ENCODE data around the gene RAD18. TPM values are rescaled to one million over a fixed set of nuclear protein-coding genes. Genes with fewer than 3 reads are reported as not detected.

RAD18 gene
- total RNA-seq, 1 donor from 2014 or later, result 52.8 TPM

DNA sequence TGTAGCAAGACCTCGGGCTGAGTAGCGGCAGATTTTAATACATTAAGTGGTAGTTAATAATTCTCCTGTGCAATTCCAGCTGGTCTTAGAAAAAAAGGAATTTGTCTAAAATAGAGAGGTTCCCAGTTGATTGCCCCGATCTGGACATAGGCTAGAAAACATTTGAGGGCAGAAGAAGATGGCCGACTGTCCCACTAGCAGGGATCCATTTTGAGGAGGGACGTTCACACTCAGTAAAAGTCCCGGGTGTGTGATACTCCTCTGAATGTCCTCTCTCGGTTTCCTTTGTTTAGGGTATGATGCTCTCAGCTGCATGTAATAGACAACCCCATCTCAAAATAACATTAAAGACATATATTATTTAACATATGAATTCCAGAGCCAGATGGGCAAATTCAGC, 116.0 kb downstream of the RAD18 start:
- Mint-ChIP-seq H3K9me3 (no peaks in the 10 kb centered on the region), H3K4me1 (no peaks in the 10 kb centered on the region), H3K36me3 (ENCODE audit: low read depth) (no peaks in the 10 kb centered on the region), H3K27me3 (no peaks in the 10 kb centered on the region), H3K4me3 (no peak overlapping the region), H3K27ac (no peak overlapping the region)
- DNase-seq, result no peak
- intact Hi-C loops (cut with micrococcal nuclease), result no loop called here

- no peak for DNase-seq
- H3K36me3 Mint-ChIP-seq (ENCODE audit: low read depth), result no peaks in the 10 kb centered on the region
- H3K27me3 Mint-ChIP-seq, result no peaks in the 10 kb centered on the region
- no peaks in the 10 kb centered on the region for H3K9me3 Mint-ChIP-seq
- no peak overlapping the region for H3K4me3 Mint-ChIP-seq
- intact Hi-C loops (cut with micrococcal nuclease), result no loop called here
- no peaks in the 10 kb centered on the region for H3K4me1 Mint-ChIP-seq
- no peak overlapping the region for H3K27ac Mint-ChIP-seq
Observed at GRCh38 chr3:8846176-8846575, 117.1 kb downstream of the RAD18 start.

DNA sequence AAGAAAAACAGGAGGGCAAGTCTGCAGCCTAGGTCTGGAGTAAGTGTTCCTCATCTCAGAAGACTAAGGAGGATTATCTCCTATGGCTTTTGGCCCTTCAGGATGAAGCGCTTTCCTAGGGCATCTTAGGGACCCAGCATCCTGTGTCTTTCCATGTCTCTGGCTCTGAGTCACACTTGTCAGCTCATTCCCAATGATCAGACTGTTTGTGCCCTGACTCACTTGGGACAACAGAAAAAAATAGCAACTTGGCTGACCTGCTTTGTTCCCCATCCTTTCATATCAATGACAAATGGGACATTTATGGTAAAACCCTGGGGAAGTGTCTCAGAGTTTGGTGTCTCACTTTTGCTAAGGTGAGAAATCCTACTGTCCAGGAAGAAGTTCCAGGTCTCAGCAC, 117.6 kb downstream of the RAD18 start:
- H3K4me3 Mint-ChIP-seq, result no peak overlapping the region
- intact Hi-C loops (cut with micrococcal nuclease), result no loop called here
- DNase-seq, result no peak
- H3K27me3 Mint-ChIP-seq, result no peaks in the 10 kb centered on the region
- H3K9me3 Mint-ChIP-seq, result no peaks in the 10 kb centered on the region
- no peaks in the 10 kb centered on the region for H3K36me3 Mint-ChIP-seq (ENCODE audit: low read depth)
- no peak overlapping the region for H3K27ac Mint-ChIP-seq
- H3K4me1 Mint-ChIP-seq, result no peaks in the 10 kb centered on the region

GRCh38 chr3:8843347-8843746, 119.9 kb downstream of the RAD18 start:
- H3K4me3 Mint-ChIP-seq, result no peak overlapping the region
- DNase-seq, result no peak
- intact Hi-C loops (cut with micrococcal nuclease), result no loop called here
- H3K9me3 Mint-ChIP-seq, result no peaks in the 10 kb centered on the region
- no peaks in the 10 kb centered on the region for H3K36me3 Mint-ChIP-seq (ENCODE audit: low read depth)
- no peaks in the 10 kb centered on the region for H3K4me1 Mint-ChIP-seq
- no peaks in the 10 kb centered on the region for H3K27me3 Mint-ChIP-seq
- no peak overlapping the region for H3K27ac Mint-ChIP-seq

GRCh38 chr3:8842293-8842692, 121.0 kb downstream of the RAD18 start:
- H3K27ac Mint-ChIP-seq, result no peak overlapping the region
- intact Hi-C loops (cut with micrococcal nuclease), result no loop called here
- no peaks in the 10 kb centered on the region for H3K27me3 Mint-ChIP-seq
- DNase-seq, result no peak
- H3K36me3 Mint-ChIP-seq (ENCODE audit: low read depth), result no peaks in the 10 kb centered on the region
- H3K4me1 Mint-ChIP-seq, result no peaks in the 10 kb centered on the region
- H3K4me3 Mint-ChIP-seq, result no peak overlapping the region
- H3K9me3 Mint-ChIP-seq, result no peaks in the 10 kb centered on the region

DNA sequence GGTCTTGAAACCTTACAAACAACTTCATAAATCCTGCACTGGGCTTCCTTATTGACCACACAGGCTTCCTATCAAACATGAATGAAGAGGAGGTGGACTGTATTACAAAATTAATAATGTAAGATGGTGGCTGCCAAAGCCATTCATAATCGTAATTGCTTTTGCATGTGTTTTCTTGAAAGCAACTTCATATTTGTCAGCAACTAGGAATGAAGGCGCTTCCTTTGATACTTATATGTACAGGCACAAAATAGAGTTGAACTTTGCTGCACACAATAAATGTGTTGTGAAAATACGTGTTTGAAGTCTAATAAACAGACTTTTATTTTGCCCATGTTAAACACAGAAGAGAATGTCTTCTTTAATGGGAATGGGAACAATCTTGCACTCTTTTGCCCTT, 121.8 kb downstream of the RAD18 start:
- intact Hi-C loops (cut with micrococcal nuclease), result no loop called here
- H3K27ac Mint-ChIP-seq, result no peak overlapping the region
- no peaks in the 10 kb centered on the region for H3K9me3 Mint-ChIP-seq
- no peaks in the 10 kb centered on the region for H3K4me1 Mint-ChIP-seq
- no peaks in the 10 kb centered on the region for H3K27me3 Mint-ChIP-seq
- no peaks in the 10 kb centered on the region for H3K36me3 Mint-ChIP-seq (ENCODE audit: low read depth)
- no peak overlapping the region for H3K4me3 Mint-ChIP-seq
- DNase-seq, result no peak

- Mint-ChIP-seq H3K27me3 (no peaks in the 10 kb centered on the region), H3K27ac (no peak overlapping the region), H3K4me1 (no peaks in the 10 kb centered on the region), H3K36me3 (ENCODE audit: low read depth) (no peaks in the 10 kb centered on the region), H3K9me3 (no peaks in the 10 kb centered on the region), H3K4me3 (no peak overlapping the region)
- intact Hi-C loops (cut with micrococcal nuclease), result no loop called here
- DNase-seq, result no peak
Observed at GRCh38 chr3:8840556-8840955, 122.7 kb downstream of the RAD18 start.

DNA sequence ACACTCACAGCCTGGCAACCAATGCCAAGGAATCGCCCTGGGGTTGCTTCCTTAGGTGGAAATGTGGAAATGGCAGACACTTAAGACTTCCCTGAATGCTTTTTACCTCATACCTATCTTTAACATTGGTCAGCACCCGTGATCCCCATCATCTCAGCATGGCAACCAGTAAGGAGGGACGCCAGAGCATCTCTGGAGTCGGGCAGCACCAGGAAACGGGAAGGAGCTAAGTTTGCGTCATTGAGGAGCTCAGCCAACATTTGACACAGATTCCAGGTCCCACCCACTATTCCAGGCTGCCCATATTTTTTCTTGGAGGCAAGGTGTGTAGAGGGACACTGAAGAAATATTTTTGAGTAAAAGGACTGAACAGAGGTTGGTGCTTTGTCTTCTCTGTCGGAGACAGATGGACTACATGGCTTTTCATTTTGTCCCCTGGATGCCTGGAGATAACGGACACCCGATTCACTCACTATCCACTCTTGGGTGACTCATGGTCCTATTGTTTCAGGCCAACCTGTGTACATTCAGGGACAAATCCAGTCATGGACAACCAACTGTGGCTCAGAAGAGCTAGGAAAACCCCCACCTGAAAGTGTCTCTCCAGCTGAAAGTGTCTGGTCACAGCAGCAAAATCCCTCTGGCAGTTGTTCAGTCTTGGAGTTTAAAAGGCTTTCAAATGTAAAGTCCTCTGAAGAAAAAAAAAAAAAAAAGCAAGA, 123.5 kb downstream of the RAD18 start:
- no peaks in the 10 kb centered on the region for H3K36me3 Mint-ChIP-seq (ENCODE audit: low read depth)
- H3K27ac Mint-ChIP-seq, result no peak overlapping the region
- no peak overlapping the region for H3K4me3 Mint-ChIP-seq
- H3K4me1 Mint-ChIP-seq, result no peaks in the 10 kb centered on the region
- intact Hi-C loops (cut with micrococcal nuclease), result no loop called here
- no peak for DNase-seq
- H3K27me3 Mint-ChIP-seq, result no peaks in the 10 kb centered on the region
- no peaks in the 10 kb centered on the region for H3K9me3 Mint-ChIP-seq

DNA sequence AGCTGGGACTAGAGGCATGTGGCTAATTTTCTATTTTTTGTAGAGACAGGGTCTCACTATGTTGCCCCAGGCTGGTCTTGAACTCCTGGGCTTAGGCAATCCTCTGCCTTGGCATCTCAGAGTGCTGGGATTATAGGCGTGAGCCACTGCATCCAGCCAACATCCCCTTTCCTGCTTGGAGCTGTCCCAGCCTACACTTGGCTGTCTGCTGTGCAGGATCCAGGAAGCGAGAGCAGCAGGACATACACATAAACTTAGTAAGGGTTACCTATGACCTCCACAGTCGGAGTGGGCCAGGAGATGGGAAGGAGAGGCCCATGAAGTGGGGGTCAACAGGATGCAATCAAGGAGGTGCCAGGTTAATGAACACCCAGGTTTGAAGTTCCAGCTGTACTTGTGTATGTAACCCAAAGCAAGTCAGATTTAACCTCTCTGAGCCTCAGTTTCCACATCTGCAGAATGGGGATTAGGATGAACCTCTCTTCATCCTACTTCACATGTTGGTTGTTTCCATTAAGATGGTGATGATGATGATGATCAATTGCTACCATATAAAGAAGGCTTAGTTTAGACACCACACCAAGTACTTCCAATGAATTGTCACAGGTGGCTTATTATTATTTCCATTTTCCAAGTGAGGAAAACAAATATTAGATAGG, 124.4 kb downstream of the RAD18 start:
- no peak for DNase-seq
- H3K27ac Mint-ChIP-seq, result no peak overlapping the region
- no peaks in the 10 kb centered on the region for H3K9me3 Mint-ChIP-seq
- no peaks in the 10 kb centered on the region for H3K4me1 Mint-ChIP-seq
- H3K4me3 Mint-ChIP-seq, result no peak overlapping the region
- intact Hi-C loops (cut with micrococcal nuclease), result no loop called here
- no peaks in the 10 kb centered on the region for H3K36me3 Mint-ChIP-seq (ENCODE audit: low read depth)
- H3K27me3 Mint-ChIP-seq, result no peaks in the 10 kb centered on the region

DNA sequence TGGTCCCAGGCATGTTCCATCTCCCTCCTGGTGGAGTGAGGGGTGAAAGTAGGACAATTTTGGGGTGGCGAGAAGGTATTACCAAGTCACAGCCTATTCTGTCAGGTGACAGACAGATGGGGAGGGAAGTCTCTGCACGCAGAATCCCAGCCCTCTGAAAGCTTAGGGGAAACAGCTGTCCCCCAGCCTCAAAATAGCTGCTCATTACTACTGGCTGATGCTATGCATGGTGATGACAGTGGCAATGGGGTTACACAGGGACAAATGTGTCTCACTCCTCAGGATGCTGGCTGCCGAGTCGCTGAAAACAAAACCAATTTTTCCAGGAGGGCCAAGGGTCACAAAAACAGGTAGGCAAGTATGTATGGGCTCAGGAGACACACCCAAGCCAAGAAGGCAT, 125.0 kb downstream of the RAD18 start:
- Mint-ChIP-seq H3K27me3 (no peaks in the 10 kb centered on the region), H3K27ac (no peak overlapping the region), H3K9me3 (no peaks in the 10 kb centered on the region), H3K4me3 (no peak overlapping the region), H3K36me3 (ENCODE audit: low read depth) (no peaks in the 10 kb centered on the region), H3K4me1 (no peaks in the 10 kb centered on the region)
- DNase-seq, result no peak
- intact Hi-C loops (cut with micrococcal nuclease), result no loop called here

GRCh38 chr3:8837162-8837561, 126.1 kb downstream of the RAD18 start:
- no peak overlapping the region for H3K27ac Mint-ChIP-seq
- H3K36me3 Mint-ChIP-seq (ENCODE audit: low read depth), result no peaks in the 10 kb centered on the region
- no peaks in the 10 kb centered on the region for H3K9me3 Mint-ChIP-seq
- intact Hi-C loops (cut with micrococcal nuclease), result no loop called here
- H3K27me3 Mint-ChIP-seq, result no peaks in the 10 kb centered on the region
- no peaks in the 10 kb centered on the region for H3K4me1 Mint-ChIP-seq
- H3K4me3 Mint-ChIP-seq, result no peak overlapping the region
- DNase-seq, result no peak

DNA sequence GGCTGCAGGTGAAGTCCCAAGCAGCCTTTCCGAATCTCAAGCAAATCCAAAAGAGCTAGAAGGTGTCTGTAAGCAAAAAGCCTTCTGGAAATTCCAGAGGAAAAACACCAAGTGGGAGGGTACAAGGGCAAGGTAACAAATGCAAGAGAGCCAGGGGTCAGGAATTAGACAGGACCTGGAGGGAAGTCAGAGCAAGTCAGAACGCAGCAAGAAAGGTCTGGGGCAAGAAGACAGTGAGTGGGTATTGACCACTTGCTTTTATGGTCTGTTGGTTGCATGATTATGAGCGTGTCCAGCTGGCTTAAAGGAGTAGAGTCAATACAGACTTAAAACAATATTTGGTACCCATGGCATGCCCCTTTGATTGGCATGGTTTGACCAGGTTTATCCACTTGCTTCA, 127.2 kb downstream of the RAD18 start:
- no peaks in the 10 kb centered on the region for H3K9me3 Mint-ChIP-seq
- H3K4me3 Mint-ChIP-seq, result no peak overlapping the region
- no peaks in the 10 kb centered on the region for H3K36me3 Mint-ChIP-seq (ENCODE audit: low read depth)
- no peak overlapping the region for H3K27ac Mint-ChIP-seq
- no peaks in the 10 kb centered on the region for H3K4me1 Mint-ChIP-seq
- intact Hi-C loops (cut with micrococcal nuclease), result no loop called here
- H3K27me3 Mint-ChIP-seq, result no peaks in the 10 kb centered on the region
- no peak for DNase-seq

DNA sequence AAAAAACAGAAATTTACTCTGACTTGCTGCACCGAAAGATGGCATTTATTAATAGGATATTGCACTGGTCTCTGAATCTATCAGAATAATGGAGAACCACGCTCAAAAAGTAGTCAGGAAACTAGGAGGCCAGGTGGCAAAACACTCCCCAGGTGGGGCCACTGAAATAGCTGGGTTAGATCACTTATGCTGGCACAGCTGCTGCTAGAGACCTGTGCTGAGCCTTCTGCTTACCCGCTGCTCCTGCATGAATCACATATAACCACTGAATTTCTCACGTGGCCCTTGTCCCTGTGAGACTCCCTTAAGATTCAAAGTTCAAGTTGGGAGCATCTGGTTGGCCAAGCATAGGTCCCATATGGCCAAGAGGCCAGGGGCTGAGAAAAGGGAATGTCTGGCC, 127.9 kb downstream of the RAD18 start:
- intact Hi-C loops (cut with micrococcal nuclease), result no loop called here
- Mint-ChIP-seq H3K9me3 (no peaks in the 10 kb centered on the region), H3K36me3 (ENCODE audit: low read depth) (no peaks in the 10 kb centered on the region), H3K27ac (no peak overlapping the region), H3K4me3 (no peak overlapping the region), H3K27me3 (no peaks in the 10 kb centered on the region), H3K4me1 (no peaks in the 10 kb centered on the region)
- DNase-seq, result no peak

GRCh38 chr3:8834974-8835373, 128.3 kb downstream of the RAD18 start:
- no peak for DNase-seq
- H3K4me3 Mint-ChIP-seq, result no peak overlapping the region
- intact Hi-C loops (cut with micrococcal nuclease), result no loop called here
- no peaks in the 10 kb centered on the region for H3K27me3 Mint-ChIP-seq
- no peak overlapping the region for H3K27ac Mint-ChIP-seq
- no peaks in the 10 kb centered on the region for H3K9me3 Mint-ChIP-seq
- no peaks in the 10 kb centered on the region for H3K4me1 Mint-ChIP-seq
- H3K36me3 Mint-ChIP-seq (ENCODE audit: low read depth), result no peaks in the 10 kb centered on the region

DNA sequence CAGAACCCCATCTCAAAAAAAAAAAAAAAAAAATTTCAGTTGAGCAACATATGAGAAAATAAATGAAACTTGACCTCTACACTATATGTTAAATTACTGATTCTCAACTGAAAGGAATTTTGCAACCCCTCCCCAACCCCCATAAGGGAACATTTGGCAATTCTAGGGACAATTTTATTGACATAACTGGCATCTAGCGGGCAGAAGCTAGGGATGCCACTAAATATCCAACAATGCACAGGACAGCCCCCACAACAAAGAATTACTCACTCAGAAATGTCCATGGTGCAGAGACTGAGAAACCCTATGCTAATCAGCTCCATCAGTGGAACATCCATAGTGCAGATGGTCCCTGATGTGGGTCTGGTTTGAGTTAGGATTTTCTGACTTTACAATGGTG, 135.6 kb downstream of the RAD18 start:
- no peaks in the 10 kb centered on the region for H3K4me1 Mint-ChIP-seq
- H3K27ac Mint-ChIP-seq, result no peak overlapping the region
- no peaks in the 10 kb centered on the region for H3K36me3 Mint-ChIP-seq (ENCODE audit: low read depth)
- no peak overlapping the region for H3K4me3 Mint-ChIP-seq
- H3K27me3 Mint-ChIP-seq, result no peaks in the 10 kb centered on the region
- intact Hi-C loops (cut with micrococcal nuclease), result no loop called here
- DNase-seq, result no peak
- H3K9me3 Mint-ChIP-seq, result no peaks in the 10 kb centered on the region

Measured in activated CD4-positive, alpha-beta T cell treated with anti-CD3 and anti-CD28 coated beads, Interleukin-2, amount 10 ng/mL, durations not matched to agents 24 days and 14 days (primary cell).